Measurements from ENCODE around the gene CTU2. TPM values are rescaled to one million over a fixed set of nuclear protein-coding genes. Genes with fewer than 3 reads are reported as not detected.

The CTU2 gene
- total RNA-seq, 1 donor from 2014 or later = 15.0 TPM

DNA sequence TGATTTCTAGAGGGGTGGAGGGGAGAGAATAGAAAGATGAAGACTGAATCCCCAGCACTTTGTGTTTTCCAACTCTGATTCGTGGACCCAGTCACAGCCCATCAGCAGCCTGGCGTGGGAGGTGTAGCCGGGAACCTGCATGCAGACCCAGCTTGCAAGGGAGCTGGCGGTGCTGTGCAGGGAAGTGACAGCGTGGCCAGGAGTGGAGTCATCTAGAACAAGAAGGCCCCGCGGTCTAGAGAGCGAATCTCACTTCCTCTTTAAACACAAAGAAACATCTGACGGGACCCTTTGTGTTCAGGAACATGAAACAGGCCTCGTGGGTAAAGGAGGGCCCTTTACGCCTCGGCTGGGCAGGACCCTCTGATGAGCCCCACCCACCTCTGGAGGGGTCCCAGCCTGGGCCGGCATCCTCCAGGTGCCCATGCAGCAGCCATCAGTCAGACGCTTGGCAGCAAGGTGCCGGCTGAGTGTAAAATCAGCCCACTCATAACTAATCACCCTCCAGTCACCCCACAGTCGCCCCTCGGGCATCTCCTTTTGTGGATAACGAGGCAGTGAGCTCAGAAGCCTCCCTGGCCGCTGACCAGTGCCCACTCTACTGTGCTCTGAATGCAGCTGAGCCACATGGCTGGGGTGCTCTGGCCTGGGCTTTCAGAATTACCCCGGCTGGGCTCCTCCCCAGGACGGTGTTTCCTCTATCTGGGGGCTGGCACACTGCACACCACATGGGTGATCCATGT, 24.4 kb upstream of the CTU2 start:
- DNase-seq (ENCODE audit: low spot score) = no peak

DNA sequence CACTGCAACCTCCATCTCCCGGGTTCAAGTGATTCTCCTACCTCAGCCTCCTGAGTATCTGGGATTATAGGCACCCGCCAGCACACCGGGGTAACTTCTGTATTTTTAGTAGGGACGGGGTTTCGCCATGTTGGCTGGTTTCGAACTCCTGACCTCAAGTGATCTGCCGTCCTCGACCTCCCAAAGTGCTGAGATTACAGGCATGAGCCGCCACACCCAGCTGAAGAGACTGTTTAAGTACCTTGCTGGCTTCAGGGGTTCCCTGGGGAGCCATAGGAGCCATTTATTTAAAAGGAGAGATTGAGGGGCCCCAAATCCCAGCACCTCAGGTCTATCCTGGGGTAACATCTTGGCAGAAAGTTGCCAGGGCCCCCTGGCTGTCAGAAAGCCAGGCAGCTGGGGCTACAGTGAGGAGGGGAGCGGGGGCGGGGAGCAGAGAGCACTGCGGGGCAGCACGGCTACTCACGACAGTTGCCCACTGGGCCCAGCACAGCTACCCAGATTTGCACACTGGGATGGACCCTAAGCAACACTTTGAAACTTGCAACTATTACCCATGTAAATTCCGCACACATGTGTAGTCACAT, 21.6 kb upstream of the CTU2 start:
- no peak for DNase-seq (ENCODE audit: low spot score)

DNA sequence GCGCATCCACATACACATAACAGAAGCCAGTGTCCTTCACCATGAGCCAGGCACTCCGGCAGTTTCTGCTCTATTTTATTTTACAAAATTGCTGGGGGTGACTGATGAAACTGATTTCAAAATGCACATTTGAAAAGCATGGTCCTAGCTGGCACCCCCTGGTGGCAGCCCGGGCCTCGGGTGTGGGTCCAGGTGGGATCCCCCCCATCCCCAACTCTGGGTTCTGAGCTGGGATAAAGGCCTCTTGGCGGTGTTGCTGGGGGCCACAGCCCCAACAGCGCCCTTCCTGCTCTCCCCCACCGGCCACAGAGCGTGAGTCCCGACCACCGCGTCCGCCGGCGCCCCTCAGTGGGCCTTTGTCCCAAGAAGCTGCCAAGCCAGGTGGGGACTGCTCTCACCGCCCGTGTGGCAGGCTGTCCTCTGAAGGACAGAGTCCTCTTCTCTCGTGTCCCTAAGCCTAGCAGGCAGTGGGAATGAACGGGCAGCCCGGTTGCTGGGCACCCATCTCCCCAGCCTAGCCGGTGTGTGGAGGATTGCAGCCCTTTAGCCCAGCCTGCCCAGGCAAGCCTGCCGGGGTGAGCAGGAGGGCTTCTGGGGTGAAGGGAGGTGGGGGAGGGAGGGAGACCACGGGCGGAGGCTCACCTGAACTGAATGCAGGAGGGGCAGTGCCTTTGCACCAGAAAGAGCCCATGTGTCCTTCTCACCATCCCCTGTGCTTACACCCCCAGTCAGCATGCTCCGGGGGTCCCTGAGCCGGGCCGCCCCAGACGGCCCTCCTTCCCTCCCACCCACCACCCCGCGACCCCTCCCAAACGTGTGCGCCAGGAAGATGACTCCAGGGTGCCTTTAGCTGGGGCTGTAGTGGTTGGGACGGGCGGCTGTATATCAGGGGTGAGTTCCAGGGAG, 20.9 kb upstream of the CTU2 start:
- no peak for DNase-seq (ENCODE audit: low spot score)

DNA sequence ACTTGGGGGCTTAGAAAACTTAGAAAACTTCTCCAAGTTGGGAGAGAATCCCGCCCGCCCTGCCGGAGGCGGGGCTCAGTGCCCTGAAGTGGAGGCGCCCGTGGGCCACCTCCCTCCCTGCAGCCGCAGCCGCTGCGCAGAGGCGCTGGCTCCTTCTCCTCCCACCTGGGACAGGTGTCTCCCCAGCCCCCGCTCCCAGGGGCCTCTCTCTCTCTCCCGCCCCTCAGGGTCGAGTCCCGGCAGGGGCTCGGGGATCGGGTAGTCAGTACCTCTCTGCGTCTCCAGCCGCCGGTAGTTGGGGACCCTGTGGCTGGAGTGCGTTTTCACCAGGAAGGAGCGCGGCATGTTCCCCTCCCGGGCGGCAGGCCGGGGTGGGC, 20.3 kb upstream of the CTU2 start:
- no peak for DNase-seq (ENCODE audit: low spot score)

DNA sequence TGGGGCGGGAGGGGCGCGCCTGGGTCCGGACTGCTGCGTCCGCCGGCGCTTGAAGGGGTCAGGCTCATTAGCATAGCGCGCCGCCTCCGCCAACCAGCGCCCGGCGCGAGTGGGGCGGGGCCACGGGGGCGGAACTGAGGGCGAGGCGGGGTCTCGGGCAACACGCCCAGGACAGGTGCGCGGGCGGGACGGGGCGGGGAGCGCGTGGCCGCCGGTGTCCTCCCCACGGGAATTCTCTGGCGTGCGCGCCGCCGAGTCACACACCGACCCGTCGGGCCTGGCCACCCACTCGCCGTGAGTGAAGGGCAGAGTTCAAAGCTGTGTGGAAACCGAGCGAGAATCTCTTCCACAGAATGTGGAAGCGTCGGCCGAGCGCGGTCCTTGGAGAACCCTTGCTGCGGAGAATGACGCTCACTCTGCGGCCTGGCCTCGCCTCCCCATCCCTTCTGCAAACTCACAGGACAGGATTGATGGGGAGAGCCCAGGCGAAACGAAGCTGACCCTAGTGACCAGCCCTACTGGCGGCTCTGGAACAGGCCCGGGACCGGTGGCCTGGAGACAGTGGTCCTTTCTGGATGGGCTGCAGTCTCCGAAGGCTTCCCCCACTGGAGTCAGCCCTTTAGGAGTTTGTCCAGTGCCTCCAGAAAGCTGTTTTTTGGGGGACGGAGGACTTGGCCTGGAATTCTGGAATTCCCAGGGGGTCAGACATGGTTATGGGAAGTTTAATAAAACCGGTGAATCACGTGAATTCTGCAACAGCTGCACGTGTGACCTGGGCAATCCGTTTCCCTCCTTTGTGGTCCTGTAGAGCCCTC, 19.7 kb upstream of the CTU2 start, which contains the start of gene SNAI3:
Gene SNAI3, minus strand, starts transcription at position 69 of the 815 bp plus-strand sequence. CDS start 101 bp downstream, outside the sequence.
- DNase-seq (ENCODE audit: low spot score) = peak; percentile 82

DNA sequence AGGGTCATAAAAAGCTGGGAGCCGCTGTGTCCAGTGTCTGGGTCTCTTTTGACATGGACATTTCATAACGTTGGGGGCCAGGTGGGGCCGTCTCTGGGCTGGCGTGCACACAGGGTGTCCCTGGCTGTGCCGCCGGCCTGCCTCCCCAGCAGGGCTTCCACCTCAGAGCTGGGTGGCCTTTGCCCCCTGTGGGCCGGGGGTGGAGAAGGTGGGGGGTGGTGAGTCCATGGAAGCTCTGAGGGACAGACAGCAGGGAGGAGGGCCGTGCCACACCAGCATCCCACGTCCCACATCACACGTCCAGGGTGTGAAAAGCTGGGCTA, 19.1 kb upstream of the CTU2 start:
- DNase-seq (ENCODE audit: low spot score) = no peak

DNA sequence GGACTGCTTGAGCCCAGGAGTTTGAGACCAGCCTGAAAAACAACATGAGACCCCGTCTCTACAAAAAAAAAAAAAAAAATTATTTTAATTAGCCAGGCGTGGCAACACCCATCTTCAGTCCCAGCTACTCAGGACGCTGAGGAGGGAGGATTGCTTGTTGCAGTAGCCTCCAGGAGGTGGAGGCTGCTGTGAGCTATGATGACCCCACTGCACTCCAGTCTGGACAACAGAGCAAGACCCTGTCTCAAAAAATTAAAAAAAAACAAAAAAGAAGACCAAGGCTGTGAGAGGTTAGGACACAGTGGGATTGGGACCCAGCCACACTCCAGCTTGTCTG, 18.7 kb upstream of the CTU2 start:
- no peak for DNase-seq (ENCODE audit: low spot score)

DNA sequence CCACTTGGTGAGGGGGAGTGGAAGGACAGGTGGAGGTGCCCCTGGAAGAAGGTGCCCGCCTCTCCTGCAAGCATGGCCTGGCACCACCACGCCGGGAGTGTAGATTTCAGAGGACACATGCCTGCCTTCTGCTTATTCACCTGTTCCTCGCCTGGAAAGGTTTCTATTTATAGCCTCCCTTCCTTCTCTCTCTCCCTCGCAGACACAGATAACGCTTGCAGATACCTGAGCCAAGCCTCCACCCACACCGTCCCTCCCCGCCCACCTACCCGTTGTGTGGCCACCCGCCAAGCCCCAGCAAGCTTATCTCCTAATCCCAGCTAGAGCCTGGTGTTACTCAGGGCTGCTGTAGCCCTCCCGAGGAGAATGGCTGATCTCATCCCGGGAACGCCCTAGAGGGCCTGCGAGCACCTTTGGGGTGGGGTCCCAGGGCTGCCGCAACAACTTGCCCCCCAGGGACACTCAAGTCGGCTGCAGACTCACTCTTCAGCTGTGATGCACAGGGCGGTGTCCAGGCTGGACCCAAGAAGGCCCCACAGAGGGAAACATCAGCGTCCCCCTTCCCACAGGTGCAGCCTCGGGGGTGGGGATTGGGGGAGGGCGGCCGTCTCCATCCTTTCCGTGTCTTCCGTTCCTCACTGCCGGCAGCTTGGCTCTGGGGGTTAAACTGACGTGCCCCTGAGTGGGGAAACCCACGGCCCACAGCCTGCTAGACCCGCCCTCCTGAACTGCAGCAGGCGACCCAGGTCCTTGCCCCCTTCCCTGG, 18.1 kb upstream of the CTU2 start:
- DNase-seq (ENCODE audit: low spot score) = peak; percentile 73

DNA sequence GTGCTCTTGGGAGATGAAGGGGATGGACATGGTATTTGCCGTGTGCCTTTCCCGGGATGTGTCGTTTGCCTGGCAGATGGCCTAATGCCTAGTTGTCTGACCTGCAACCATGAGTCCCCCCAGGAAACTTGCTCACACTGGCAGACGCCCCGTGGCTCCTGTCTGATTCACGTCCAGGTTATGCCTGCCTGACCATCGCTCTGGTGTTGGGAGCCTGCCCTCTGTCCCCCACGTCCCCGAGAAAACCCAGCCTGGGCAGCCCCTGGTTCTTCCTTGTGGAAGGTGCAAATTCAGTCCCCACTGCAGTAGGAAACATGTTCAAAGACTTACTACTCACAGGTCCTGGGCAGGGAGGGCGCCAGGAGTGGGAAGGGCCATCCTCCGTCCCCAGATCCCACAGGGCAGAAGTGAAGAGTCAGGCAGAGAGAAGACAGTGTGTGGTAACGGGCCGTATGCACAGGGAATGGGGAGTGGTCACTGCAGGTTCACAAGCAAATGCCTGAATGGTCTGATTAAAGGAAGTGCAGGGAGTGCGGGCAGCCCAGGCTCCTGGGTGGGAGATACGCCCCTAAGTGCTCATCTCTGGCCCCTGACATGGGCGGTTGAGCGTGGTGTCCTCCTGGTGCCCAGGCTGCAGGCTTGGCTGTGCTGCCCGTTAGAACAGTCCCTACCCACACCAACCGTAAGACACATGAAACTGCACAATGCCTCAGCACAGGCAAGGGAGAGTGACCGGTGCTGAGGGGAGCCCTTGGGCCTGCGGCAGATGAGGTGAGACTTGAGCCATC, 15.8 kb upstream of the CTU2 start:
- DNase-seq (ENCODE audit: low spot score) = no peak

DNA sequence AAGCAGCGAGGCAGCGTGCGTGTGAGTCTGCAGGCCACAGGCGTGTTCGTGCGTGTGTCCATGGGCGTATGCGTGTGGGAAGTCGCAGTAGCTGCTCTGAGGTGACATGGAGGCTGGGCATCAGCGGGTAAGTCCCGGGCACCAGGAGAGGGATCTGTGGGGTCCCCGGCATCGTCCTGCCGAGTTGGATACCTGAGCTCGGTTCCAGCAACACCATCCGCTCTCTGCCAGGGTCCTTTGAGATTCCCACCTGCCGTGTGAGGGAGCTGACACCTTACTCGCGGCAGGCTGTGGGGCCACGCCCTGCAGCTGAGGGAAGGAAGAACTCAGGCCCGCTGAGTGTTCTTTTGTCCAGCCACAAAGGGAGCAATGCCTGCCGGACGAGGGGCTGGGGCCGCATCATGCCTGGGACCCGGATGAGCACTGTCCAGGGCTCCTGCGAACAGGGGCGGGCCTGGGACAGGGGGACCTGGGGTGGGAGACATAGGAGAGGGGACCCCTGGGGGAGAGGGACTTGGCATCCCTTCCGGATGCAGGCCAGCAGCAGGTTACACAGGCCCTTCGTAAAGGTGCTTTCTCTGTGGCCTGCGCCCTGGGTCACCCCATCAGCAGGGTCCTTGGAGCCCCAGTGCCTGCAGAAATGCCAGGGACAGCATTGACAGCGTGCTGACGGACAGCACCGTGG, 15.0 kb upstream of the CTU2 start:
- no peak for DNase-seq (ENCODE audit: low spot score)

DNA sequence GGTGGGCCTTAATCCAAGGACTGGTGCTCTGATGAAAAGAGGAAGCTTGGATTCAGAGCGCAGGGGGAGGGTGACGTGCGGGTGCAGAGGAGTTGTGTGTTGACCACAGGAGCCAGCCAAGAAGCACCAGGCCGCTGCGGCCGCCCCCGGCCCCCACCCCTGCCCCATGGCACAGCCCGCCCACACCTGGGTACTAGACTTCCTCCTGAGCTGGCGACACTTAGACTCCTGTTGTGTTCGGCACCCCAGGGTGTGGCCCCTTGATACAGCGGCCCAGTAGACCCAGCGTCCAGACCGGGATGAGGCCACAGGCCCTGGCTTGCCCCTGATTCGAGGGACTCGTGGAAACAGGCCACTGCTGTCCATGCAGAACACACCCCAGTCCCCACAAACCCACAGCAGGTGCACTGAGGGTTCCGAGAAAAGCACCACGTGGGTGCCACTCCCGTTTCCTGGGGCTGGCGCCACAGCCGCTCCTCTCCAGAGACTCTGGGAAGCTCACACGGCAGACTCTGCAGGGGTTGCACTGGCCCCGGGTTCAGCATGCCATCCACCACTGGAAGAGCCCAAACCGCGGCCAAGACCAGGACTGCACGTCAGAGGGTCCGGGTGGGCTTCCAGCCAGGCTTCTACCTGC, 14.3 kb upstream of the CTU2 start:
- no peak for DNase-seq (ENCODE audit: low spot score)

DNA sequence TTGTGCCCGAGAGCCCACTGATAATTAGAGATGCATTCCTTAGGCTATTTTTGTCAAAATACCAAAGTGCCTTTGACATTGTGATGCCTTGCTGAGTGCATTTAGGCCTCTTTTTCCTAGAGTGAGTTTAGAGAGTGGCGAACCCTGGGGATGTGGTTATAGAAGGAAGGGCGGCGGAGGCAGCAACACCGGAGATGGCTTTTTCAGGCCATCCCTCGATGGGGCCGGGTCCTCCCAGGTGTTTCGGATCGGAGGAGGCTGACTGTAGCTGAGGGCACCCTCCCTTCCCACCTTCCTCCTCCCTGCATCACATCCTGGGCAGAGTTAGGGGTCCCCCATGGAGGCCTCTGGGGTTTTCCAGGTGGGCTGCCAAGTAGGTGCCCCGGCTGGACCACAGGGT, 13.4 kb upstream of the CTU2 start:
- no peak for DNase-seq (ENCODE audit: low spot score)

DNA sequence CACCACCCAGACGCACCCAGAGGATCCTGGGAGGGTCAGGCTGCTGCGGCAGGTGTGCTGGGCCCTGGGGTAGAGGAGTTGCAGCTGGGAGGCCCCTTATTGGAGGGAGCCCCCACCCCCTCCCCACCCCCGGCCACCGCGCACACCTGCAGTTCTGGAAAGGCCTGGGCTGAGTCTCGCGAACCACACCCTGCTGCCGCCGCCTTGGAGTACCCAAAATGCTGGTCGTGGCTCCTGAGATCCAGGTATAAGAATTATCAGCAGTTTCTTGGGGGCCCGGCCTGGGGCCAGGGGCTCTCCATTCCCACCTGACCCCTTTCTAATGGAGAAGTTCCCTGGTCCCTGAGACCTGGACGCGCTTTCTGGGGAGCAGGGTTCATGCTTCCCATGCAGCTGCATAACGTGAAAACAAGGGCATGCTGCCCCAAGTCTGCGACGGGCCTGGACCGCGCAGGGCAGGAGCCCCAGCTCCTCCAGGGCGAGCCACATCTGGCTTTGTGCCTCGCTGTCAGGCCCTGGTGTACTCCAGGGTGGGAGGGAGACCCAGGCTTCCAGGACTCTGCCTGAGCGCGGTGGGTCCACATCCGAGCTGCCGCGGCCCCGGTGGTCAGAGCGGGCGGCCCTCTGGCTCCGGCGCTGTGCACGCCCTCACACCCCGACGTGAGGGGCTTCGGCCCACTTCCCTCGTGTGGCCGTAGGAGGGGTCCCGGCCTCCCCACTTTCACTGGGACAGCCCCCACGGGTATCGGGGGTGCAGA, 12.7 kb upstream of the CTU2 start:
- no peak for DNase-seq (ENCODE audit: low spot score)

DNA sequence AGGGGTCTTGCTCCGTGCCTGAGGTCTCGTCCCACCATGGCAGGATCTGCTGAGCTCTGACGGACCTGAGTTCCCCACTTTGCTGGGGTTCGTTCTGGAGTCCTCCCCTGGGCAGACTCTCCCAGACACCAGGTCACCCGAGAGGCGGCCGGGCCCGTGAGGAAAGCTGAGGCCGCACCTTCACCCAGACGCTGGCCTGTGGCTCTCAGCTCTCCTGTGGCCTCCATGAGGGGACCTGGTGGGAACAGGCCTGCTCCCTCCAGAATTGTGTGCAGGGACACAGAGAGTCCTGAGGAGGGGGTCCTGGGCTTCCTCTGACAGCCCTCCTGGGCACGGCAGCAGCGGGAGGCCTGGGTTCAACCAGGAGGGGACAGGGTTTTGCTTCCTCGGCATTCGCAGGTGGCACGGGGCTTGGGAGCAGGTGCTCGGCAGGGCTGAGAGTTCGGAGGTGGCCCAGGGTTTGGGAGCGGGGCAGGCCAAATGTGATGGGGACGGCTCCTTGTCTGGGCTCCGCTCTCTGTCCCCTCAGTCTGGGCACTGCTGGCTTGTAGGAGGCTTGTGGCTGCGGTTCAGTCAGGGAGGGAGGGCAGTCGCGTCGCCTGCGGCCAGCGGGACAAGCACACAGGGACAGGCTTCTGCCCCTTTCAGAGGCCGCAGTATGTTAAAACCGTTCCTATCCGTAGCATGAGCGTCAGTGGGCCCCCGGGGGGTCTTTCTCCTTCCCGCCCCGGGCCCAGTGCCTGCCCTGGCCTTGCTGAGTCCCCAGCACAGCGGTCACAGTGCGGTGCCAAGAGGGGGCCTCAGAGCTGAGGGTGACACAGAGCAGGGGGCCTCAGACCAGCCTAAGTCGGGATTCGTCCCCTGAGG, 11.8 kb upstream of the CTU2 start:
- DNase-seq (ENCODE audit: low spot score) = no peak

DNA sequence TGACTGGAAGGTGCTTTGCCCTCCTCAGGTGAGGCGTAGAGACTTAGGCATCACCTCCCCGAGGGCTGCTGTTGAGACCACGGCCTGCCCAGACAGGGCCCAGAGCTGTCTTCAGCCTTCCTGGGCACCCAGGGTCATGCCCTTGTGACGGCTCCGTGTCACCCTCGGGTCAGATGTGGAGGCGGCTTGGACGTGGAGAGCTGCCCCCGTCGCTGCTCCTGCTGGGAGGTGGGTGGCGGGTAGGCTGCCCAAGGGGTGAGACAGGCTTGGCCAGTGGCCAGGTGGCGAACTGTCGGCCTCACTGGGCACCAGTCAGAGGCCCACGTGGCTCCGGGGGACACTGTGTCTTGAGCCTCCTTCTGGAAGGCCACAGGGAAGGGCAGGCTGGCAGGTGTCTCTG, 11.1 kb upstream of the CTU2 start:
- DNase-seq (ENCODE audit: low spot score) = no peak

DNA sequence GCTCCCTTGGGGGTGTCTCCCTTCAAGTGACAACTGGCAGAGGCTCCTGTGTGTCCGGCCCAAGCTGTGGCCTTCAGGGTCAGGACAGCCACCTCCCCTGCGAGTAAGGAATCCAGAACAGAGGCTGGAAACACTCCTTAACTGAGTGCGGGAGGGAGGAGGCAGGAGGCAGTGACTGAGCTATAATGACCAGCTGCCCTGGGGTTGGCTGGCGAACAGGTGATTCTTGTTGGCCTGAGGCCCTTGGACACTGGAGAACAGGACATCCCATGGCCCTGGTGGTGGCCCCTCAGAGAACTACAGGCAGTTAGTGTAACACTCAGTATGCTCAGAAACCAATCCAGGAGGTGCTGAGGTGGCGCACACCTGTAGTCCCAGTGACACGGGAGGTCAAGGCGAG, 10.6 kb upstream of the CTU2 start:
- DNase-seq (ENCODE audit: low spot score) = no peak

DNA sequence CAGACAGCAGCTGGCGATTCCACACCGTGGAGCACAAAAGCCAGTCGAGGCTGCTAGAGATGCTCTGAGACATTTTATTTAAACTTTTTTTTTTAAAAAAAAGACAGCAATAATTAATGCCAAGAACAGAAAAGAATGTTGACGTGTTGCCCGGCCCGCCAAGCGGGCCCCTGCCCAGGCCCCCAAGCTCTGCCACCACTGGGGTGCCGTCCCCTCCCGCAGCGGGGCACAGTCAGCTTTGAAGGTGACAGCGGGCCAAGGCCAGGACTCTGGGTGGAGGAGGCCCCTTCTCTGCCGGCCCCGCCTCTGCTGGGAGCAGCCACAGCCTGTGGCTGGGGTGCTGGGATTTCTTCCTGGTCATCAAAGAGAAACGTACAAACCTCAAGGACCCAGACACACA, 9.9 kb upstream of the CTU2 start:
- no peak for DNase-seq (ENCODE audit: low spot score)

All from mucosa of gallbladder (tissue), 1 donor.